HG03558 (cell line): ENCODE results near the gene GNG14.
"Not testable (repeated sequence)": the region's sequence is repeated elsewhere in the genome, so short reads cannot be mapped to it uniquely, and the experiment has no call there.

Experiments
- ATAC-seq: cut with Tn5 transposase; IDR thresholded peaks from one replicate; pipeline ENCODE4 v1.9.1; 2021; ENCODE audit warnings: moderate number of reproducible peaks; ENCODE audit not compliant: unreplicated experiment; ENCODE audit errors: extremely low read depth

Gene GNG14

GRCh38 chr19:12666265-12667048, 21.3 kb upstream of the GNG14 start, which contains the start of the genes MAN2B1 and WDR83:
Gene MAN2B1, minus strand, starts transcription at chr19:12666742. Its CDS starts 41 bp downstream, at chr19:12666701.
Gene WDR83, plus strand, starts transcription at chr19:12666807. Its CDS starts 2,984 bp downstream, at chr19:12669791.
- no peak for ATAC-seq

GRCh38 chr19:12667731-12668302, 20.0 kb upstream of the GNG14 start:
- ATAC-seq = no peak

- ATAC-seq = no peak
Observed at GRCh38 chr19:12668346-12668745, 19.5 kb upstream of the GNG14 start.

- no peak for ATAC-seq
Observed at GRCh38 chr19:12668932-12669269, 18.9 kb upstream of the GNG14 start.

- ATAC-seq = no peak
Observed at GRCh38 chr19:12669270-12670158, 18.3 kb upstream of the GNG14 start.

- no peak for ATAC-seq
Observed at GRCh38 chr19:12670159-12670928, 17.5 kb upstream of the GNG14 start.

- ATAC-seq = no peak
Observed at GRCh38 chr19:12672744-12673143, 15.1 kb upstream of the GNG14 start.

GRCh38 chr19:12675399-12675798, 12.4 kb upstream of the GNG14 start:
- no peak for ATAC-seq

- no peak for ATAC-seq
Observed at GRCh38 chr19:12675940-12676339, 11.9 kb upstream of the GNG14 start.

GRCh38 chr19:12676384-12676792, 11.4 kb upstream of the GNG14 start:
- ATAC-seq = no peak

- no peak for ATAC-seq
Observed at GRCh38 chr19:12676928-12677327, 10.9 kb upstream of the GNG14 start.

- ATAC-seq = not testable (repeated sequence)
Observed at GRCh38 chr19:12678039-12678438, 9.8 kb upstream of the GNG14 start.

- ATAC-seq = no peak
Observed at GRCh38 chr19:12680034-12680433, 7.8 kb upstream of the GNG14 start.

GRCh38 chr19:12681074-12681987, 6.5 kb upstream of the GNG14 start, which contains the start of gene DHPS:
Gene DHPS, minus strand, starts transcription at chr19:12681880. Its CDS starts 114 bp downstream, at chr19:12681766.
- ATAC-seq = peak; percentile 55

- ATAC-seq = no peak
Observed at GRCh38 chr19:12685831-12686230, 2.0 kb upstream of the GNG14 start.

GRCh38 chr19:12689012-12689411, 1.2 kb downstream of the GNG14 start:
- ATAC-seq = no peak

- no peak for ATAC-seq
Observed at GRCh38 chr19:12689581-12690216, 1.9 kb downstream of the GNG14 start.

GRCh38 chr19:12692960-12693359, 5.2 kb downstream of the GNG14 start:
- no peak for ATAC-seq

- no peak for ATAC-seq
Observed at GRCh38 chr19:12694641-12695040, 6.8 kb downstream of the GNG14 start.
